RWPE2 (cell line): ENCODE data around the gene SH3PXD2A.

Experiments used
- ATAC-seq: fragments of 200-7000 bp; cut with Tn5 transposase; 3 replicates; pipeline ENCODE4 v1.9.1; 2021; ENCODE audit warnings: low read depth
- DNase-seq: peaks from one replicate; pipeline ENCODE4 v3.0.0-alpha.2; 2020; ENCODE audit warnings: low spot score
- H3K27ac ChIP-seq: fragments of 450-650 bp; 2 replicates; pipeline ENCODE4 v1.5.1; 2017; ENCODE audit warnings: mild to moderate bottlenecking; ENCODE audit not compliant: poor library complexity, severe bottlenecking
- H3K27me3 ChIP-seq: fragments of 250-450 bp; sonication (Bioruptor Pico); 2 replicates; pipeline ENCODE4 v1.5.1; 2021; ENCODE audit warnings: mild to moderate bottlenecking, moderate library complexity; ENCODE audit not compliant: insufficient read depth, poor library complexity, severe bottlenecking
- H3K36me3 ChIP-seq: fragments of 250-450 bp; sonication (Bioruptor Pico); 2 replicates; pipeline ENCODE4 v1.5.1; 2020; ENCODE audit warnings: low read depth, mild to moderate bottlenecking, moderate library complexity
- H3K4me1 ChIP-seq: fragments of 250-450 bp; sonication (Bioruptor Pico); 2 replicates; pipeline ENCODE4 v1.5.1; 2021; ENCODE audit warnings: mild to moderate bottlenecking, moderate library complexity; ENCODE audit not compliant: insufficient read depth, poor library complexity, severe bottlenecking
- H3K4me3 ChIP-seq: fragments of 250-450 bp; sonication (Bioruptor Pico); 2 replicates; pipeline ENCODE4 v1.5.1; 2021; ENCODE audit warnings: mild to moderate bottlenecking, moderate library complexity; ENCODE audit not compliant: severe bottlenecking
- H3K9me3 ChIP-seq: fragments of 250-450 bp; sonication (Bioruptor Pico); 2 replicates; pipeline ENCODE4 v1.5.1; 2021; ENCODE audit warnings: mild to moderate bottlenecking, moderate library complexity; ENCODE audit not compliant: severe bottlenecking
- CTCF ChIP-seq: fragments of 450-650 bp; IDR thresholded peaks from one replicate; pipeline ENCODE4 v1.5.1; 2017; ENCODE audit warnings: mild to moderate bottlenecking, moderate library complexity; ENCODE audit not compliant: poor library complexity, severe bottlenecking

SH3PXD2A gene

GRCh38 chr10:103855424-103855823 is at the start of gene SH3PXD2A:
TSS of gene SH3PXD2A (minus strand) at chr10:103855576. CDS start at chr10:103855266, 310 bp downstream.
- no peaks in the 10 kb centered on the region for H3K27me3 ChIP-seq
- peak within 1 kb of the TSS; percentile 89 for H3K27ac ChIP-seq
- peak; percentile 42 for TF ChIP-seq CTCF
- H3K4me3 ChIP-seq: peak within 1 kb of the TSS; percentile 95
- H3K36me3 ChIP-seq: peaks cover 37% of the 10 kb centered on the region
- DNase-seq (no peak), ATAC-seq (peak; percentile 24)
- peaks cover 38% of the 10 kb centered on the region for H3K4me1 ChIP-seq
- no peaks in the 10 kb centered on the region for H3K9me3 ChIP-seq

- no peak overlapping the region for H3K4me3 ChIP-seq
- H3K9me3 ChIP-seq: no peaks in the 10 kb centered on the region
- H3K27me3 ChIP-seq: no peaks in the 10 kb centered on the region
- ATAC-seq: no peak
- peaks cover 84% of the 10 kb centered on the region for H3K36me3 ChIP-seq
- no peak for DNase-seq
- H3K4me1 ChIP-seq: peaks cover 20% of the 10 kb centered on the region
- no peak for TF ChIP-seq CTCF
- H3K27ac ChIP-seq: peak overlapping the region; percentile 89
Observed at GRCh38 chr10:103901299-103901698, 45.9 kb upstream of the SH3PXD2A start.

- Histone ChIP-seq H3K27me3 (no peaks in the 10 kb centered on the region), H3K27ac (peak overlapping the region; percentile 89), H3K9me3 (no peaks in the 10 kb centered on the region), H3K4me3 (no peak overlapping the region), H3K36me3 (peaks cover 83% of the 10 kb centered on the region), H3K4me1 (peaks cover 39% of the 10 kb centered on the region)
- no peak for TF ChIP-seq CTCF
- DNase-seq: no peak
- no peak for ATAC-seq
Observed at GRCh38 chr10:103899312-103899711, 43.9 kb upstream of the SH3PXD2A start.

- TF ChIP-seq CTCF: no peak
- peaks cover 47% of the 10 kb centered on the region for H3K4me1 ChIP-seq
- H3K27me3 ChIP-seq: no peaks in the 10 kb centered on the region
- peak overlapping the region; percentile 89 for H3K27ac ChIP-seq
- peaks cover 66% of the 10 kb centered on the region for H3K36me3 ChIP-seq
- H3K4me3 ChIP-seq: no peak overlapping the region
- ATAC-seq (no peak), DNase-seq (no peak)
- no peaks in the 10 kb centered on the region for H3K9me3 ChIP-seq
Observed at GRCh38 chr10:103897241-103897774, 41.9 kb upstream of the SH3PXD2A start.

- no peak for DNase-seq
- Histone ChIP-seq H3K36me3 (peaks cover 69% of the 10 kb centered on the region), H3K4me1 (peaks cover 43% of the 10 kb centered on the region), H3K27ac (peak overlapping the region; percentile 67), H3K27me3 (no peaks in the 10 kb centered on the region), H3K9me3 (no peaks in the 10 kb centered on the region), H3K4me3 (no peak overlapping the region)
- TF ChIP-seq CTCF: no peak
- ATAC-seq: no peak
Observed at GRCh38 chr10:103896225-103896624, 40.8 kb upstream of the SH3PXD2A start.
